ENCODE data around the gene C5orf15.

Gene C5orf15

GRCh38 chr5:134003817-134004625 lies 35.6 kb upstream of the C5orf15 start:
- peak; percentile 45 for DNase-seq (ENCODE audit: low read depth)
- TF ChIP-seq, protein P1, sequence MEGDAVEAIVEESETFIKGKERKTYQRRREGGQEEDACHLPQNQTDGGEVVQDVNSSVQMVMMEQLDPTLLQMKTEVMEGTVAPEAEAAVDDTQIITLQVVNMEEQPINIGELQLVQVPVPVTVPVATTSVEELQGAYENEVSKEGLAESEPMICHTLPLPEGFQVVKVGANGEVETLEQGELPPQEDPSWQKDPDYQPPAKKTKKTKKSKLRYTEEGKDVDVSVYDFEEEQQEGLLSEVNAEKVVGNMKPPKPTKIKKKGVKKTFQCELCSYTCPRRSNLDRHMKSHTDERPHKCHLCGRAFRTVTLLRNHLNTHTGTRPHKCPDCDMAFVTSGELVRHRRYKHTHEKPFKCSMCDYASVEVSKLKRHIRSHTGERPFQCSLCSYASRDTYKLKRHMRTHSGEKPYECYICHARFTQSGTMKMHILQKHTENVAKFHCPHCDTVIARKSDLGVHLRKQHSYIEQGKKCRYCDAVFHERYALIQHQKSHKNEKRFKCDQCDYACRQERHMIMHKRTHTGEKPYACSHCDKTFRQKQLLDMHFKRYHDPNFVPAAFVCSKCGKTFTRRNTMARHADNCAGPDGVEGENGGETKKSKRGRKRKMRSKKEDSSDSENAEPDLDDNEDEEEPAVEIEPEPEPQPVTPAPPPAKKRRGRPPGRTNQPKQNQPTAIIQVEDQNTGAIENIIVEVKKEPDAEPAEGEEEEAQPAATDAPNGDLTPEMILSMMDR (conservative IDR thresholded peaks at IDR 0.05; ENCODE audit: low read length) = no peak
- peak overlapping the region; percentile 68 for H3K4me3 ChIP-seq (ENCODE audit: low read length)

GRCh38 chr5:134003064-134003816 lies 34.8 kb upstream of the C5orf15 start:
- DNase-seq (ENCODE audit: low read depth) = no peak
- TF ChIP-seq, protein P1 (conservative IDR thresholded peaks at IDR 0.05; ENCODE audit: low read length) = no peak

DNA sequence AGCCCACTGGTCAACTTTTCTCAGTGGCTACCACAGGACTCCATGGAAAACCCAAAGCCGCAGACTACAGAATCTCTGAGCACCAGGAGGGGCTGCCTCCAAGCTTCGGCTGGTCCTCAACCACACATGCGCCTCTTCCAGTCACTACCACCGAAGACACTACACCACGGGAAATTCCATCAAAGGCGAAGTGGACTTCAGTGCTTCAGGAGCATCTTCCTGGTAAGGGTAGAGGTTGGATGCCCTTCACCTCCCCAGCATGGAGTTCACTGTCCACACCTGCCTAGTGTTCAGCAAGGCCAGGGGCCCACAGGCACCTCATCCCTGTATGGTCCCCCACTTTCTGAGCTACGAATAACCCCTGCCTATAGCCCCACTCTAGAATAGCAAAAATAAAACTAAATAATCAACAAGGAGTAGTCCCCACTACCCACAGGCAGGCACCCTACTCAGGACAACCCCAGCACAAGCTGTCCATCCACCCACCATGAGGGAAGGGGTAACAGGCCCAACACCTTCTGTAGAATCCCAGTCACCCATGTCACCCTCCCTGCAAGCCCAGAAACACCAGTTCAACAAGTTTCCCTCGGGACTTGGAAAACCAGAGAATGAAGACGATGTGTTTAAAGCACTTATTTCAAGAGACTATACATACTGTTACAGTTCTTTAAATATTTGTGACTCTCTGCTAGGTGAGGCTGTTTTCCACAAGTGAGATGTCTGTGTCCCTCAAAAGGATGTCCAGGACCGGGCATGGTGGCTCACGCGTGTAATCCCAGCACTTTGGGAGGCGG lies 33.7 kb upstream of the C5orf15 start:
- TF ChIP-seq, protein P1 (conservative IDR thresholded peaks at IDR 0.05; ENCODE audit: low read length) = no peak
- no peak overlapping the region; the same call in 1 of the 2 replicates for H3K4me3 ChIP-seq (ENCODE audit: low read length)
- no peak for DNase-seq (ENCODE audit: low read depth)

More at GRCh38 chr5:134003064-134003816, 34.8 kb upstream of the C5orf15 start:
- peak overlapping the region; percentile 68 for H3K4me3 ChIP-seq (ENCODE audit: low read length)

DNA sequence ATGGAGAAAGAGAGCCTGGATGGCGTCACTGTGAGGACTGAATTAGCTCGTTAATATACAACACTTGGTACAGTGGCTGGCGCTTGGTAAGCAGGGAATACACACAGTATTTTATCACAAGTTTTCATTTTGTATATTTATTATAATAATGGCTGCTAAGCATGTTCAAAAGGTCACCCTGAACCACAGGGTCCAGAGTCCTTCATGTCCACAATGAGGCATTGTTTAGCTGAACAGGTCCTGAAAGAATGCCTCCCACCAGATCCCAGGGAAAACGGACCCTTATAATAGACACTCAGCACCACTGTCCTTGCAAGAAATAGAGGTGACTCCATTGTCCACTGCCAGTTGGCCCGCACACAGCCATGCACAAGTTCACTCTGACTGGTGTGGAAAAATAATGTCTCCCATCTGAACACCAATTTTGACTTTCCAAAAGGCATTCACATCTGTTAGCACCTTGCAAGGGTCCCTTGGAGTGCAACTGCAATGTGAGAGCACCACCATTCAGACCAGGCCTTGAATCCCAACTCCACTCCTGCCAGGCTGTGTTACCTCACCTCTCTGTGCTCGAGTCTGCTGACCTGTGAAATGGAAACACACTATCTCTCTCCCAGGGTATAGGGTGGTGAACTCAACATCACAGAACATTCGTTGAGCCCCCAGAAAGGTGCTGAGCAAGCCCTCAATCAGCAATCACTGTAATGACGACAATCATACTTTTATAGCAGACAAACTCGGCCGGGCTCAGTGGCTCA lies 32.5 kb upstream of the C5orf15 start:
- no peak for DNase-seq (ENCODE audit: low read depth)
- H3K4me3 ChIP-seq (ENCODE audit: low read length) = no peak overlapping the region
- TF ChIP-seq, protein P1 (conservative IDR thresholded peaks at IDR 0.05; ENCODE audit: low read length) = no peak

DNA sequence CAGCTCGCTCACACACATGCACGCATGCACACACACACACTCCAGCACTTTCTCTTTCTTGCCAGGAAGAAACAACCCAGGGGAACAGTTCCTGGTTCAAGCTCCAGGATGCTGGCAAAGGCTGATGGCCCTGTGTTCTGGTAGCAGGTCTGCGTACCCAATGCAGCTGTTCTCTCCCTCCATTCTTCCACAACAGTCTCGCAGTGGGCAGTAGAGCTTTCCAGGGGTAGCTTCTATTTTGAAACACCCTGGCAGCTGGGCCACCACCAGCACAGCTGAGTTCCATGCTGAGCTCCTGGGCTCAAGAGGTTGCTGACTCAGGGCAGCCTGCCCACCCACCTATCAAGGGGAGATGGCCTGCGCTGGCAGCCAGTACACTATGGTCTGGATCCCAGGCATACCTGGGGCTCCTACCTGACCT lies 31.7 kb upstream of the C5orf15 start:
- TF ChIP-seq, protein P1 (conservative IDR thresholded peaks at IDR 0.05; ENCODE audit: low read length) = no peak
- H3K4me3 ChIP-seq (ENCODE audit: low read length) = no peak overlapping the region

GRCh38 chr5:133998807-133999206 lies 30.4 kb upstream of the C5orf15 start:
- DNase-seq (ENCODE audit: low read depth) = no peak
- no peak overlapping the region for H3K4me3 ChIP-seq (ENCODE audit: low read length)

More for the DNA sequence above, 31.7 kb upstream of the C5orf15 start:
- DNase-seq (ENCODE audit: low read depth) = no peak

More at GRCh38 chr5:133998807-133999206, 30.4 kb upstream of the C5orf15 start:
- TF ChIP-seq, protein P1 (conservative IDR thresholded peaks at IDR 0.05; ENCODE audit: low read length) = no peak

All from AG10803 (cell line).